ENCODE results near the gene HNRNPA3.

- TF ChIP-seq CTCF (IDR thresholded peaks at IDR 0.05; ENCODE audit: borderline replicate concordance, extremely low read depth, low read length, poor library complexity, severe bottlenecking) (no peak), EZH2 (IDR thresholded peaks at IDR 0.05; ENCODE audit: borderline replicate concordance, low read depth, low read length, severe bottlenecking) (no peak)
These were observed 27.5 kb downstream of the HNRNPA3 start for GRCh38 chr2:177239932-177240630.

All from DND-41 (cell line).